Esophagus muscularis mucosa (tissue), 4 donors: ENCODE results near the gene GNPDA2. TPM values are rescaled to one million over a fixed set of nuclear protein-coding genes. Genes with fewer than 3 reads are reported as not detected.

Experiments
- DNase-seq: peaks from one replicate; pipeline ENCODE4 v3.0.0-alpha.2; 2017; ENCODE audit errors: extremely low spot score
- H3K27ac ChIP-seq, 4 donors: fragments of 200-600 bp; sonication (generic); replicated peaks in 1 of 4; 1 replicate in 3 of 4; 2 replicates in 1 of 4; pipeline ENCODE4 v1.5.1; 2016 to 2019; ENCODE audit warnings: mild to moderate bottlenecking in 1 of 4
- H3K27me3 ChIP-seq, 4 donors: fragments of 200-600 bp; sonication (generic); one replicate each; pipeline versions ENCODE4 v1.5.1 to v1.6.0; 2016 to 2019
- H3K36me3 ChIP-seq, 4 donors: fragments of 200-600 bp; sonication (generic); one replicate each; pipeline ENCODE4 v1.5.1; 2016 to 2019
- H3K4me1 ChIP-seq, 4 donors: fragments of 200-600 bp; sonication (generic); one replicate each; pipeline ENCODE4 v1.5.1; 2016 to 2019
- H3K4me3 ChIP-seq, 4 donors: fragments of 200-600 bp; sonication (generic); 1 replicate in 2 of 4; 2 replicates in 2 of 4; pipeline ENCODE4 v1.5.1; 2016 to 2019; ENCODE audit warnings: mild to moderate bottlenecking in 4 of 4, moderate library complexity in 1 of 4
- H3K9me3 ChIP-seq, 4 donors: fragments of 200-600 bp; sonication (generic); 1 replicate in 3 of 4; 2 replicates in 1 of 4; pipeline ENCODE4 v1.5.1; 2016 to 2019
- EP300 ChIP-seq: sonication (generic); formaldehyde crosslinking; IDR thresholded peaks from one replicate; pipeline ENCODE4 v1.6.1; 2017; ENCODE audit warnings: antibody characterized with exemption
- POLR2A ChIP-seq: fragments of 450-650 bp; IDR thresholded peaks from one replicate; pipeline ENCODE4 v1.6.1; 2017; ENCODE audit warnings: antibody characterized with exemption, moderate library complexity, mild to moderate bottlenecking, low read depth
- POLR2AphosphoS5 ChIP-seq, 2 donors: sonication (generic); formaldehyde crosslinking; IDR thresholded peaks; one replicate each; pipeline ENCODE4 v1.6.1; 2017; ENCODE audit warnings: antibody characterized with exemption in 2 of 2
- WGBS: methylation state at CpG from one replicate; pipeline ENCODE4 v1.1.5; 2018; 5-methylcytosine and 5-hydroxymethylcytosine counted together
- intact Hi-C: fragments of 100-400 bp; cut with DNase I; formaldehyde crosslinking; loops from one replicate; pipeline ENCODE4 v1.15.1; 2023
- total RNA-seq, 4 donors: library from RNA; depleted of rRNA; stranded (reverse); fragments of >200 nt; gene quantifications; one replicate each; pipeline versions ENCODE4 v1.1.0 to v1.2.1, GENCODE V29; 2016
- TF ChIP-seq, protein P1 (sequence below), 3 experiments: fragments of 200-600 bp in 2 of 3; fragments of 450-650 bp in 1 of 3; sonication (generic) in 2 of 3; IDR thresholded peaks; one replicate each; pipeline ENCODE4 v1.5.1; 2017 to 2019; ENCODE audit warnings: antibody characterized with exemption in 3 of 3, mild to moderate bottlenecking in 2 of 3, moderate library complexity in 1 of 3

Gene GNPDA2
- total RNA-seq, 4 donors from 2014 or later, result 16.9 to 42.4 (median 22.8) TPM

DNA sequence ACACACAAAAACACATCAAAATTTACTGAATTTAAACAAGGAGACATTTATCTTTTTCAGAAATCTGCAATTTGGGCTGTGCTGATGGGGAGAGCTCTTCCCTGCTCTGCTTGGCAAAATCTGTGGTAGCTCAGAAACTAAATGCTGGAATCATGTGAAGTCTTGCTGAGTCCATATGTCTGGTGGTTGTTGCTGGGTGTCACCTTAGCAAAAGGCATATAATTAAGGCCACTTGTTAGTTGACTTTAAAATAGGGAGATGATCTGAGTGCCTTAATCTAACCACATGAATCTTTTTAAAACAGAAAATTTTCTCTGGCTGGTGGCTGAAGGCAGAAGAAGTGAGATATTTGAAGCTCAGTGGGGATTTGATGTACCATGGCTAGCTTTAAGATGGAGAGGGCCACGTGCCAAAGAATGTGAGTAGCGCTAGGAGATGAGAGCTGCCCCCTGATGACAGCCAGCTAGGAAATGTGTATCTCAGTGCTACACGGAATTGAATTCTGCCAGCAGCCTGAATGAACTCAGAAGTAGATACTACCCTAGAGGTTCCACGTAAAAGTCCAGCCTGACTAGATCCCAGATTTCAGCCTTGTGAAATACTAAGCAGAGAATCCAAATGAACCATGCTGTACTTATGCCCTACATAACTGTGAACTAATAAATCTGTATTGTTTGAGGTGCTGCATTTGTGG, 55.7 kb downstream of the GNPDA2 start:
- no peaks in the 10 kb centered on the region for H3K4me1 ChIP-seq
- no peak for DNase-seq
- TF ChIP-seq POLR2A, result no peak
- no peak for TF ChIP-seq EP300
- TF ChIP-seq POLR2AphosphoS5 (IDR thresholded peaks at IDR 0.05), result no peak
- TF ChIP-seq, protein P1, sequence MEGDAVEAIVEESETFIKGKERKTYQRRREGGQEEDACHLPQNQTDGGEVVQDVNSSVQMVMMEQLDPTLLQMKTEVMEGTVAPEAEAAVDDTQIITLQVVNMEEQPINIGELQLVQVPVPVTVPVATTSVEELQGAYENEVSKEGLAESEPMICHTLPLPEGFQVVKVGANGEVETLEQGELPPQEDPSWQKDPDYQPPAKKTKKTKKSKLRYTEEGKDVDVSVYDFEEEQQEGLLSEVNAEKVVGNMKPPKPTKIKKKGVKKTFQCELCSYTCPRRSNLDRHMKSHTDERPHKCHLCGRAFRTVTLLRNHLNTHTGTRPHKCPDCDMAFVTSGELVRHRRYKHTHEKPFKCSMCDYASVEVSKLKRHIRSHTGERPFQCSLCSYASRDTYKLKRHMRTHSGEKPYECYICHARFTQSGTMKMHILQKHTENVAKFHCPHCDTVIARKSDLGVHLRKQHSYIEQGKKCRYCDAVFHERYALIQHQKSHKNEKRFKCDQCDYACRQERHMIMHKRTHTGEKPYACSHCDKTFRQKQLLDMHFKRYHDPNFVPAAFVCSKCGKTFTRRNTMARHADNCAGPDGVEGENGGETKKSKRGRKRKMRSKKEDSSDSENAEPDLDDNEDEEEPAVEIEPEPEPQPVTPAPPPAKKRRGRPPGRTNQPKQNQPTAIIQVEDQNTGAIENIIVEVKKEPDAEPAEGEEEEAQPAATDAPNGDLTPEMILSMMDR (IDR thresholded peaks at IDR 0.05), result no peak
- WGBS, result 62% methylated on average over 4 of the region's 4 CpGs
- H3K27ac ChIP-seq, result no peak overlapping the region
- no peaks in the 10 kb centered on the region for H3K27me3 ChIP-seq
- intact Hi-C loops, result no loop called here
- H3K4me3 ChIP-seq, result no peak overlapping the region
- H3K36me3 ChIP-seq, result no peaks in the 10 kb centered on the region
- no peaks in the 10 kb centered on the region for H3K9me3 ChIP-seq

DNA sequence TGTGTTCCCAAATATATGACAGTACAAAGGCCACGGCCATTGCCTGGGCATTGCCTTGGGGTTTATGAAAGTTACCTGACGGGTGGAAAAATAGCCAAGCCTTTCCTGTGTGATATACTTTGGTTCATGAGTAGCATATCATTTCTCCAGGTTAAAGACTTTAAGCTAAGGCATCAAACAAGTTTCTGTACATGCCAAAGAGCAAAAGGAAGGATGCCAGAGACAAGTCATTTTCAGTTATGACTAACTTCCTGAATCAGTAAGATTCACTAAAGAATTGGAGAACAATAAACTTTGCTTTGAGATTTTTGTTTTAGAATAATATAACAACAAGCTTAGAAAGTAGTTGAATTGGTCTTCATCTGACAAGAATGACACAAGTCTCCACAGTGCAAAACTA, 57.8 kb downstream of the GNPDA2 start:
- no peaks in the 10 kb centered on the region for H3K36me3 ChIP-seq
- TF ChIP-seq POLR2AphosphoS5 (IDR thresholded peaks at IDR 0.05) (no peak), POLR2A (no peak), EP300 (no peak)
- TF ChIP-seq, protein P1 (IDR thresholded peaks at IDR 0.05), result no peak
- no peak overlapping the region for H3K4me3 ChIP-seq
- H3K9me3 ChIP-seq, result no peaks in the 10 kb centered on the region
- H3K27ac ChIP-seq, result no peak overlapping the region
- intact Hi-C loops, result no loop called here
- WGBS, result 80% methylated on average over 2 of the region's 2 CpGs
- no peaks in the 10 kb centered on the region for H3K27me3 ChIP-seq
- H3K4me1 ChIP-seq, result no peaks in the 10 kb centered on the region
- no peak for DNase-seq

DNA sequence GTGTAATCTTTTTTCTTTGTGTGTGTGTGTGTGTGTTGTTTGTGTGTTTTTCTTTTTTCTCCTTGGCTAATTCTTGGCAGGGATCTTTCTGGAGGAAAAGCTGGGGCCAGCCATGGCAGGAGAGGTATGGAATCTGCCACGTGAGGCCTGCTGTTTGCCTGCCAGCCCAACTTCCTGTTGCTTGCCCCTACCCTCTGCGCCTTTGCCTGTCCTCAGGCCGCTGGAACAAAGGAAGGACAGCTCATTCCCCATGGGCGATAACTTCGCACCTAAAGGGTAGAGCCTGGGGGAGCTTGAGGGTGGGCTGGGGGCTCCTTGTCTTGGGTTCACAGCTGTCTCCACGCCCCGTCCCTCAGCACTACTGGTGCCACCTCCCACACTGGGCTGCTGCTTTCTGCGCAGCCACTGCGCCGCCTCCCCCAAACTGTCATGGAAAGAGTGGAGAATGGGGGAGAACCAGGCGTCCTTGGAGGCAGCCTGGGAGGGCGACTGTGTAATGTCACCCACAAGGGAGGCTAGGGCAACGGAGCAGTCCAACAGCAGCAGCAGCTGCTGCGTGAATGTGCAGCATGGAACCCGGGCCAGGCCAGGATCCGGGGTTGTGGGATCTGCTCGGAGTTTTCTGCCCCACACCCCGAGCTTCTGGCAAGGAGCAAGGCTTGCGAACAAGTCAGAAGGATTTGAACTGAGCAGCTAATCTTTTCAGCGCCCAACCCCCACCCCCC, 62.7 kb downstream of the GNPDA2 start:
- WGBS, result 87% methylated on average over 20 of the region's 20 CpGs
- Histone ChIP-seq H3K4me3 (no peak overlapping the region), H3K27ac (no peak overlapping the region), H3K4me1 (no peaks in the 10 kb centered on the region), H3K9me3 (no peaks in the 10 kb centered on the region), H3K36me3 (no peaks in the 10 kb centered on the region), H3K27me3 (no peaks in the 10 kb centered on the region)
- TF ChIP-seq POLR2AphosphoS5 (IDR thresholded peaks at IDR 0.05) (no peak), POLR2A (no peak), EP300 (no peak)
- TF ChIP-seq, protein P1 (IDR thresholded peaks at IDR 0.05), result no peak
- no peak for DNase-seq
- intact Hi-C loops, result no loop called here

DNA sequence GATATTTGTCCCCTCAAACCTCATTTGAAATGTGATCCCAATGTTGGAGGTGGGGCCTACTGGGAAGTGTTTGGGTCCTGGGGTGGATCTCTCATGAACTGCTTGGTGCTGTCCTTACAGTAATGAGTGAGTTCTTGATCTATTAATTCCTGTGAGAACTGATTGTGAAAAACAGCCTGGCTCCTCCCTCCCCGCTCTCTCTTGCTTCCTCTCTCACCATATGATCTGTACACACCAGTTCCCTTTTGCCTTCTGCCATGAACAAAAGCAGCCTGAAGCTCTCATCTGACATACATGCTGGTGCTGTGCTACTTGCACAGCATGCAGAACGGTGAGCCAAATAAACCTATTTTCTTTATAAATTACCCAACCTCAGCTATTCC, 63.7 kb downstream of the GNPDA2 start:
- no peak overlapping the region for H3K4me3 ChIP-seq
- no peak overlapping the region for H3K27ac ChIP-seq
- no peaks in the 10 kb centered on the region for H3K36me3 ChIP-seq
- no peaks in the 10 kb centered on the region for H3K27me3 ChIP-seq
- no peak for DNase-seq
- TF ChIP-seq, protein P1 (IDR thresholded peaks at IDR 0.05), result no peak
- TF ChIP-seq POLR2A (no peak), POLR2AphosphoS5 (IDR thresholded peaks at IDR 0.05) (no peak), EP300 (no peak)
- no peaks in the 10 kb centered on the region for H3K4me1 ChIP-seq
- 71% methylated on average over 2 of the region's 2 CpGs for WGBS
- intact Hi-C loops, result no loop called here
- H3K9me3 ChIP-seq, result no peaks in the 10 kb centered on the region
